Measurements from ENCODE around the gene SPSB1.

Gene SPSB1

DNA sequence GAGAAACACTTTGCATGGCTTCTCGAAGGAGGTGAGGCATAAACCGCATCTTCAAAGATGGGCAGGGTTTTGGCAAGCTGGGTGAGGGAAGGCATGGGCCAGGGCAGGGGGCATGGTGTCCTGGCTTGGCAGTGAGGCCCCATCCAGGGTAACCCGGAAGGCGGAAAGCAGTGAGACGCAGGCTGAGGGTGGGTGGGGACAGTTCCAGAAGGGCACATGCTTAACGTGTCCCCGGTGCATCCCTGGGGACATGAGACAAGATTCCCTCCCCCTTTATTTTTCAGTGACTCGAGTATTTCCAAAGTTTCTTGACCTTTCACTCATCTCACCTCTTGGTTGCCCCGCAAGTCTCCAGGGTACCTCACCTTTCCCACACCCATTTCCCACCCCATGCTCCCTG, 123.8 kb downstream of the SPSB1 start:
- Histone ChIP-seq H3K79me2 (ENCODE audit: control insufficient read depth, insufficient read depth, low read length, poor library complexity) (peaks cover 5% of the 10 kb centered on the region), H3K18ac (ENCODE audit: low read length) (no peak overlapping the region), H3K4me3 (ENCODE audit: low read depth, low read length) (peak overlapping the region; percentile 12), H4K12ac (ENCODE audit: low read depth, low read length) (no peak overlapping the region), H3K9me3 (ENCODE audit: insufficient read depth, low read depth, low read length) (peaks cover 2% of the 10 kb centered on the region), H3K23ac (ENCODE audit: low read length) (no peak overlapping the region), H3K27me3 (ENCODE audit: insufficient read depth, low read length) (no peaks in the 10 kb centered on the region), H3K9ac (ENCODE audit: low read length) (no peak overlapping the region), H3K27ac (ENCODE audit: low read depth, low read length) (no peak overlapping the region), H3K36me3 (ENCODE audit: control insufficient read depth in 1 of 2, insufficient read depth in 2 of 2, low read length in 2 of 2) (no peaks in the 10 kb centered on the region), H3K4me1 (ENCODE audit: control insufficient read depth in 1 of 2, insufficient read depth in 2 of 2, low read length in 2 of 2) (peaks cover 14 to 20% of the 10 kb centered on the region in 2 experiments), H4K91ac (ENCODE audit: low read depth, low read length) (no peak overlapping the region), H3K4ac (ENCODE audit: low read depth, low read length) (no peak overlapping the region), H2AFZ (ENCODE audit: insufficient read depth, low read length, poor library complexity) (no peak overlapping the region), H2BK5ac (ENCODE audit: low read depth, low read length, poor library complexity) (no peak overlapping the region), H2AK5ac (ENCODE audit: low read length) (peak overlapping the region; percentile 73), H3K4me2 (ENCODE audit: low read length) (no peak overlapping the region), H4K8ac (ENCODE audit: low read depth, low read length) (no peak overlapping the region), H3K14ac (ENCODE audit: low read length) (no peak overlapping the region), H2BK120ac (ENCODE audit: insufficient read depth, low read length, poor library complexity) (no peak overlapping the region), H3K79me1 (ENCODE audit: low read length) (peaks cover 17% of the 10 kb centered on the region), H2BK12ac (ENCODE audit: low read length) (peak overlapping the region; percentile 42)
- no peak for DNase-seq
- no CpG with 5 or more reads among the region's 9 CpGs for WGBS (ENCODE audit: extremely low coverage, insufficient coverage, insufficient read length)

DNA sequence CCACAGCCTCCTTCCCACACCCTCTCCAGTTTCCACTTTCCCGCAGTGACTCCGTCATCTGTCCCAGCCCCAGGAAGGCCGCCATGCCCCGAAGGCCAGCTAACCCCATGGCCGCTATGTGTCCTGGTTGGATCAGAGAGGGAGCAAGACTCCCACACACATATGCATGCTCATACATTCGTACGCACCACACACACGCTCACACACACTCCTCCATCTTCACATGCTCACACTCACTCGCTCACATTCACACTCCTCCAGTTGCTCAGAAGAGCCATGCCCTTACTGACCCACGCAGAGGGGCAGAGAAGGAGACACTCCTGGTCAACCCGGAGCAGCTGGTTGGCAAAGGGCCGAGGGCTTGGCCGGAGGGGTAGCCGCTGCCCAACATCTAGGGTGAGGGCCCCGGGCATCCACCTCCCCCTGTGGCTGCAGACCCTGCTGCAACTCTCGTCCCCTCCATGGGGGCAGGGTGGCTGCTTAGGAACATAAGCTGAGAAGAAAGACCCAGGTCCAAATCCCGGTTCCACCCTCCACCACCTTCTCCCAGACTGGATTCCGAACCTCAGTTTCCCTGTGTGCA, 124.3 kb downstream of the SPSB1 start:
- Histone ChIP-seq H2BK5ac (ENCODE audit: low read depth, low read length, poor library complexity) (no peak overlapping the region), H4K8ac (ENCODE audit: low read depth, low read length) (no peak overlapping the region), H3K4me1 (ENCODE audit: control insufficient read depth in 1 of 2, insufficient read depth in 2 of 2, low read length in 2 of 2) (peaks cover 14 to 18% of the 10 kb centered on the region in 2 experiments), H3K4me2 (ENCODE audit: low read length) (no peak overlapping the region), H3K18ac (ENCODE audit: low read length) (no peak overlapping the region), H3K27ac (ENCODE audit: low read depth, low read length) (no peak overlapping the region), H4K12ac (ENCODE audit: low read depth, low read length) (no peak overlapping the region), H3K14ac (ENCODE audit: low read length) (no peak overlapping the region), H3K36me3 (ENCODE audit: control insufficient read depth in 1 of 2, insufficient read depth in 2 of 2, low read length in 2 of 2) (no peaks in the 10 kb centered on the region), H3K9me3 (ENCODE audit: insufficient read depth, low read depth, low read length) (peaks cover 2% of the 10 kb centered on the region), H3K79me1 (ENCODE audit: low read length) (peaks cover 15% of the 10 kb centered on the region), H3K27me3 (ENCODE audit: insufficient read depth, low read length) (no peaks in the 10 kb centered on the region), H2BK120ac (ENCODE audit: insufficient read depth, low read length, poor library complexity) (no peak overlapping the region), H3K9ac (ENCODE audit: low read length) (peak overlapping the region; percentile 41), H4K91ac (ENCODE audit: low read depth, low read length) (no peak overlapping the region), H3K4me3 (ENCODE audit: low read depth, low read length) (no peak overlapping the region), H3K79me2 (ENCODE audit: control insufficient read depth, insufficient read depth, low read length, poor library complexity) (peaks cover 5% of the 10 kb centered on the region), H2BK12ac (ENCODE audit: low read length) (peak overlapping the region; percentile 47), H2AFZ (ENCODE audit: insufficient read depth, low read length, poor library complexity) (no peak overlapping the region), H3K4ac (ENCODE audit: low read depth, low read length) (no peak overlapping the region), H2AK5ac (ENCODE audit: low read length) (peak overlapping the region; percentile 21), H3K23ac (ENCODE audit: low read length) (no peak overlapping the region)
- 100% methylated on average over 4 of the region's 18 CpGs for WGBS (ENCODE audit: extremely low coverage, insufficient coverage, insufficient read length)
- no peak for DNase-seq

DNA sequence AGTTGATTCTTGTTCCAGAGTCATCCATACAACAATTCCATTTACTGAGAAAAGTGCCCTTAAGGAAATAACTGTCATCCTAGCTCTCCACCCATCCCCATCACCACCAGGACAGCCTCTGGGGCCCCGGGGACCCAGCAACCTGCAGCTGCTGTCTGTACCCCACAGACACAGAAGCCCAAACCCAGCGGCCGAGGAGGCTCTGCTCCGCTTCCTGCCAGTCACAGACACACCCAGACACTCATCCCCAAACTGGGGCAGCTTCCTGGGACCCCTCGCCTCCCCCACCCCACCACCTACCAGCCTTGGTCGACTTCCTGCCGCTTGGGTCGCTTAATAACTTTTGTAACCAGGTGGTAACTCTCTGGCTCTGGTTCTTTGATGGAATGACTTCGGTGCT, 125.0 kb downstream of the SPSB1 start:
- H3K9ac ChIP-seq (ENCODE audit: low read length): no peak overlapping the region
- H3K4me2 ChIP-seq (ENCODE audit: low read length): no peak overlapping the region
- H3K36me3 ChIP-seq (ENCODE audit: control insufficient read depth in 1 of 2, insufficient read depth in 2 of 2, low read length in 2 of 2): no peaks in the 10 kb centered on the region
- no peak overlapping the region for H3K4ac ChIP-seq (ENCODE audit: low read depth, low read length)
- H3K79me1 ChIP-seq (ENCODE audit: low read length): peaks cover 13% of the 10 kb centered on the region
- H3K14ac ChIP-seq (ENCODE audit: low read length): no peak overlapping the region
- no peak overlapping the region for H2AFZ ChIP-seq (ENCODE audit: insufficient read depth, low read length, poor library complexity)
- H2BK5ac ChIP-seq (ENCODE audit: low read depth, low read length, poor library complexity): no peak overlapping the region
- peak overlapping the region; percentile 26 for H2BK12ac ChIP-seq (ENCODE audit: low read length)
- no peak overlapping the region for H3K4me3 ChIP-seq (ENCODE audit: low read depth, low read length)
- H2BK120ac ChIP-seq (ENCODE audit: insufficient read depth, low read length, poor library complexity): no peak overlapping the region
- no peak overlapping the region for H2AK5ac ChIP-seq (ENCODE audit: low read length)
- H3K4me1 ChIP-seq (ENCODE audit: control insufficient read depth in 1 of 2, insufficient read depth in 2 of 2, low read length in 2 of 2): peaks cover 10 to 14% of the 10 kb centered on the region in 2 experiments
- H4K8ac ChIP-seq (ENCODE audit: low read depth, low read length): no peak overlapping the region
- no peaks in the 10 kb centered on the region for H3K27me3 ChIP-seq (ENCODE audit: insufficient read depth, low read length)
- no peak overlapping the region for H3K27ac ChIP-seq (ENCODE audit: low read depth, low read length)
- peaks cover 5% of the 10 kb centered on the region for H3K79me2 ChIP-seq (ENCODE audit: control insufficient read depth, insufficient read depth, low read length, poor library complexity)
- no CpG with 5 or more reads among the region's 9 CpGs for WGBS (ENCODE audit: extremely low coverage, insufficient coverage, insufficient read length)
- H4K91ac ChIP-seq (ENCODE audit: low read depth, low read length): no peak overlapping the region
- peaks cover 2% of the 10 kb centered on the region for H3K9me3 ChIP-seq (ENCODE audit: insufficient read depth, low read depth, low read length)
- no peak overlapping the region for H4K12ac ChIP-seq (ENCODE audit: low read depth, low read length)
- no peak for DNase-seq
- no peak overlapping the region for H3K23ac ChIP-seq (ENCODE audit: low read length)
- no peak overlapping the region for H3K18ac ChIP-seq (ENCODE audit: low read length)

DNA sequence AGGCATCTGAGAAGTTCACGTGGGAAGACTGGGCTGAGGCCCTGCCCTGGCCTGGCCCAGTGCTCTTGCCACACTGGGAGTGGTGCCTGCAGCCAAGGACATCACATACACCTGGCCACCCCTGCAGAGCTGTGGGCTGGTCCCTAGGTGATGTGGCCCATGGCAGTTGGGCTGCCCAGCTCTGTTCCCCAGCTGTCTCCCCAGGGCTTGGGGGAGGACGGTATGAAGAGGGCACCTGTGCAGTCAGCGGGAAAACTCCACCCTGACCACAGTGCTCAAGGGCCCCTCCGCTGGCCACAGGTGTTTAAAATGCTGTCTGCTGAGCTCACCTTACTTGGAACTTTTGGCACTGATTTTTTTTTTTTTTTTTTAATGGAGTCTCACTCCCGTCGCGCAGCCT, 126.2 kb downstream of the SPSB1 start:
- no peak overlapping the region for H3K4me2 ChIP-seq (ENCODE audit: low read length)
- H2BK120ac ChIP-seq (ENCODE audit: insufficient read depth, low read length, poor library complexity): no peak overlapping the region
- H3K23ac ChIP-seq (ENCODE audit: low read length): no peak overlapping the region
- H3K4me3 ChIP-seq (ENCODE audit: low read depth, low read length): no peak overlapping the region
- H3K79me2 ChIP-seq (ENCODE audit: control insufficient read depth, insufficient read depth, low read length, poor library complexity): peaks cover under 1% of the 10 kb centered on the region
- no peaks in the 10 kb centered on the region for H3K36me3 ChIP-seq (ENCODE audit: control insufficient read depth in 1 of 2, insufficient read depth in 2 of 2, low read length in 2 of 2)
- H2AFZ ChIP-seq (ENCODE audit: insufficient read depth, low read length, poor library complexity): no peak overlapping the region
- peak overlapping the region; percentile 0 for H4K91ac ChIP-seq (ENCODE audit: low read depth, low read length)
- no peak overlapping the region for H2BK12ac ChIP-seq (ENCODE audit: low read length)
- H3K14ac ChIP-seq (ENCODE audit: low read length): no peak overlapping the region
- H3K79me1 ChIP-seq (ENCODE audit: low read length): peaks cover 5% of the 10 kb centered on the region
- no peak overlapping the region for H3K9ac ChIP-seq (ENCODE audit: low read length)
- peak overlapping the region; percentile 28 for H2AK5ac ChIP-seq (ENCODE audit: low read length)
- peaks cover 5% of the 10 kb centered on the region for H3K9me3 ChIP-seq (ENCODE audit: insufficient read depth, low read depth, low read length)
- no peaks in the 10 kb centered on the region for H3K27me3 ChIP-seq (ENCODE audit: insufficient read depth, low read length)
- no peak overlapping the region for H4K8ac ChIP-seq (ENCODE audit: low read depth, low read length)
- H3K4ac ChIP-seq (ENCODE audit: low read depth, low read length): no peak overlapping the region
- H3K27ac ChIP-seq (ENCODE audit: low read depth, low read length): no peak overlapping the region
- DNase-seq: no peak
- no peak overlapping the region for H2BK5ac ChIP-seq (ENCODE audit: low read depth, low read length, poor library complexity)
- H3K18ac ChIP-seq (ENCODE audit: low read length): no peak overlapping the region
- H3K4me1 ChIP-seq (ENCODE audit: control insufficient read depth in 1 of 2, insufficient read depth in 2 of 2, low read length in 2 of 2): peaks cover 1 to 11% of the 10 kb centered on the region in 2 experiments
- no peak overlapping the region for H4K12ac ChIP-seq (ENCODE audit: low read depth, low read length)
- WGBS (ENCODE audit: extremely low coverage, insufficient coverage, insufficient read length): no CpG with 5 or more reads among the region's 7 CpGs
